ENCODE measurements around the gene SF3A1.
A peak's percentile ranks its signal among the peaks of the same experiment; 100 is the strongest.

Gene SF3A1

DNA sequence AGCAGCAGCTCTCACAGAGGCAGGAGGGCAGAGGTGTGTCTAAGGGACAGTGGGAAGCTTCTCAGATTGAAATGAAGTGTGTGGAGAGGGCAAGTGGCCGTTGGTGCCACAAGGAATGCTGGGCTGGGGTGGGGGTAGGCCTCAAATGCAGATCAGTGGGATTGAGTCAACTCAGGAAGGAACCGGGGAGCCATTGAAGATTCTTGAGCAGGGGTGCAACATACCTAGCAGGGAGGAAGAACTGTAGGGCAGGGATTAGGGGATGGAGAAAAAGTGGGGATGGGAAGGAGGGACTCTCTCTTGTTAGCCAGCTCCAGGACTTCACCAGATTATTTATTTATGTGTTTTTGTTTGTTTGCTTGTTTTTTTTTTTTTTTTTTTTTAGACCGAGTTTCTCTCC is 37.2 kb upstream of the SF3A1 start:
- TF ChIP-seq ZNF274 (IDR thresholded peaks at IDR 0.05; ENCODE audit: low read depth, low read length) = no peak

GRCh38 chr22:30393322-30393680 is 36.6 kb upstream of the SF3A1 start:
- no peak overlapping the region for H3K4me3 ChIP-seq (ENCODE audit: low read length)
- no peak for TF ChIP-seq ZNF274 (IDR thresholded peaks at IDR 0.05; ENCODE audit: low read depth, low read length)

More for the DNA sequence above, 37.2 kb upstream of the SF3A1 start:
- no peak overlapping the region for H3K4me3 ChIP-seq (ENCODE audit: low read length)

GRCh38 chr22:30392661-30393321 is 36.1 kb upstream of the SF3A1 start:
- no peak overlapping the region for H3K4me3 ChIP-seq (ENCODE audit: low read length)
- TF ChIP-seq ZNF274 (IDR thresholded peaks at IDR 0.05; ENCODE audit: low read depth, low read length) = no peak

DNA sequence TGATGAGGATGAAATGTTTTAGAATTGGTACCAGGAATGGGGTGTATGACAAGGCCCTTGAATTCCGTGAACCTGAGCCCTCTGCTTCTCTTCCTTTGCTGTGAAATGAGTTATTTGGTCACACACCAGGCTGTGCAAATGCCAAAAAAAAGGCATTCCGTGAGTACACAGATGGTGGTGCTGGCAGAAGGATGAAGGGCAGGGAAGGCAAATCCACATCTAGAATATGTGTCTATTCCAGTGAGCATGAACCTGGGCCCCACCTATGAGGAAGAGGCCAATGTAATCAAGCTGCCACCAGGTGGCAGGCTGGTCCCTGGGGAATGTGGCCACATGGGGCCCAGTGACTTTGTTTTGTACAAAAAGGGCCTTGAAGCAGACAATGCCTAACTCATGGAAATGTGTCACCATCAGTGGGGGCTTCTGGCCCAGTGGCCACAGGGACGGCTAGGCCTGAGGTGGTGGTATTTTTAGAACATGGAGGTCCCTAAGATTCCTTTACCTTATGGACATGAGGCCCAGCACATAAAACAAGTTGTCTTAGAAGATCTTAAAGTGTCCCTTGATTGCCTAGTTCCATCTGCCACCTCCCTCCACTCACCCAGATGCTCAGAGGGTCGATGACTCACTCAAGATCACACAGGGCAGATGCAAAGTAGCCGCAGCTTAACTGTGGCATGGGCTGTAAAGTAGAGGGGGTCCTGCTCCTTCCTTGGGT is 34.4 kb upstream of the SF3A1 start:
- TF ChIP-seq ZNF274 (IDR thresholded peaks at IDR 0.05; ENCODE audit: low read depth, low read length) = no peak
- no peak overlapping the region for H3K4me3 ChIP-seq (ENCODE audit: low read length)

DNA sequence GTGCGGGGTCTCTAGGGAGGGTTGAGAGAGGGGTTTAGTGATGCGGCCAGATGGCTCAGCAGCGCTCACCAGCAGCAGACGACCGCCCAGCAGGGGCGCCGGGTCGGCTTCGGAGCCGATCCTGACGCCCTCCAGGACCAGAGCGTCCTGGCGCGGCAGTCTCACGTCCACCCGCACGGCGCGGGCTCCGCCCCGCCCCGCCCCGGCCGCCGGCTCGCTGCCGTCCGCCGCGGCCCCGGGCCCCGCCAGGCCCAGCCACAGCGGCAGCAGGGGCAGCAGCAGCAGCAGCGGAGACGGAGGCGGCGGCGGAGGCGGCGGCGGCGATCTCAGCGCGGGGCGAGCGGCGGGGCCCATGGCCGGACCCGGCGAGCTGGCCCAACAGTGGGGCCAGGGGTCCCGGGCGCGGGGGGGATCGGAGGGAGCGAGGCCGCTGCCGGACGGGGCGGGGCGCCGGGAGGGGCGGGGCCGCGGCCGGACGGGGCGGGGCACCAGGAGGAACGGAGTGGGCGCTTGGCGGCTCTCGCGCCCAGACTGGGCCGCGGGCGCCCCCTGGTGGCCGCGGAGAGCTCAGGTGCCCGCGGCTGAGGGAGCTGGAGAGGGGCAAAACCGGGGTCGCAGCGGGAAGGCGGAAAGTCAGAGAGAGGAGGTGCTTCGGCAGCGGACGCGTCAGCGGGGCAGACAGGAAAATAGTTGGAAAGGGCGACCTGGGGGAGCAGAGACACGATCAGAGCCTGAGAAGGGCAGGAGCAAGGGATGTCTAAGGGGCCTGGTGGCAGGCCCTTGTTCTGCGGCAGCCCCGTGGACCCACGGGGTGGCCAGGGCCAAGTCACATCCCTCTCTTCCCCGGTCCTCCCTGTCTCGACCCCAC is 30.5 kb upstream of the SF3A1 start, which contains the start of gene RNF215:
RNF215 (minus strand) TSS at position 452 of the 868 bp plus-strand sequence; CDS start at position 354, 98 bp downstream.
- TF ChIP-seq ZNF274 (IDR thresholded peaks at IDR 0.05; ENCODE audit: low read depth, low read length) = no peak
- peak within 1 kb of the TSS; percentile 64 for H3K4me3 ChIP-seq (ENCODE audit: low read length)

DNA sequence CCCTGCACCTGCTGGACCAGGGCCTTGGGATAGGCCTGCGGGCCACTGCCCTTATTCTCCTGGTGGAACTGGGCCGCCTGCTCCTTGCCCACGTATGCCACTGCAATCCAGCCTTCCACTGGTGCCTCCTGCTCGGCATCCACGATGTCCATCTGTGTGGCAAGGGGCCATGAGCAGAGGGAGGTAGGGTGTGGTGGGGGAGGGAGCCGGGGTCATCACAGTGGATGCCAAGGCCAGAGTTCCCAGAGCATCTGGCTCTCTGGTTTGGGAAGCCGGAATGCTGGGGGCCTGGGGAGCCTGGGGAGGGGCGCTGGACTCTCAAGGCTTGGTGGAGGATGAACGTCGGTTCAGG is 29.9 kb upstream of the SF3A1 start:
- H3K4me3 ChIP-seq (ENCODE audit: low read length) = peak overlapping the region; percentile 64
- no peak for TF ChIP-seq ZNF274 (IDR thresholded peaks at IDR 0.05; ENCODE audit: low read depth, low read length)

DNA sequence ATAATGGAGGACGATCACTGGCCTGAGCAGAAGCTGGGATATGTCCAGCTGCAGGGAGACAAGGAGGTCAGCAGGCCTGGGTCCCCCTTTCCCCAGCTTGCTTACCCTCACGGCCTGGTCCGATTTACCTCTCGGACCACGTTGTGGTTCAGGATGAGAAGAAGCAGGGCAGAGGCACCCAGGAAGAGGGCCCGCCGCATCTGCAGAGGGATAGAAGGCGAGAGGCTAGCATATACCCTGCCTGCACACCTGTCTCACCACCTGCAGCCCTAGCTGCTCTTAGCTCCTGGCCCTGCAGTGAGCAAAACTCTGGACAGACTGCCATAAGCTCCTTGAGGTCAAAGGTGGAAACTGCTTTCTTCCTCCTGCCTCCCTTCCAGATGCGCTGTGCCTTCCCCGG is 29.2 kb upstream of the SF3A1 start:
- no peak for TF ChIP-seq ZNF274 (IDR thresholded peaks at IDR 0.05; ENCODE audit: low read depth, low read length)
- no peak overlapping the region for H3K4me3 ChIP-seq (ENCODE audit: low read length)

GRCh38 chr22:30383061-30383460 is 26.4 kb upstream of the SF3A1 start:
- no peak overlapping the region for H3K4me3 ChIP-seq (ENCODE audit: low read length)
- no peak for TF ChIP-seq ZNF274 (IDR thresholded peaks at IDR 0.05; ENCODE audit: low read depth, low read length)

DNA sequence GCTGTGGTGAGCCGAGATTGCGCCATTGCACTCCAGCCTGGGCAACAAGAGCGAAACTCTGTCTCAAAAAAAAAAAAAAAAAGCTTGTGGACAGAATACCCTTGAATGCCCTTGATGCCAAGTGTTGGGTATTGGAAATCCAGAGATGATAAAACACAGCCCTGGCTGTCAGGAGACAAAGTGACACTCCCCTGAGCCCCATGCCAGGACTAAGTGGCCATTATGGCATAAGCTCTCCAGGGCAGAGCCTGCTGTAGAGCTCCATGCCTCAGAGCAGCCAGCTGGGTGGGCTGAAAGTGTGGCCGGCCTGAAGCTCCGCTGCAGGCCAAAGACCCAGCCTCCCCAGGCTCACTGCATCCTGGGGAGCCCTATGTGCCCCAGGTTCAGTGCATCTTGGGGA is 25.6 kb upstream of the SF3A1 start:
- H3K4me3 ChIP-seq (ENCODE audit: low read length) = no peak overlapping the region
- no peak for TF ChIP-seq ZNF274 (IDR thresholded peaks at IDR 0.05; ENCODE audit: low read depth, low read length)

- no peak overlapping the region for H3K4me3 ChIP-seq (ENCODE audit: low read length)
- no peak for TF ChIP-seq ZNF274 (IDR thresholded peaks at IDR 0.05; ENCODE audit: low read depth, low read length)
These were observed 24.6 kb upstream of the SF3A1 start for GRCh38 chr22:30381264-30381663.

DNA sequence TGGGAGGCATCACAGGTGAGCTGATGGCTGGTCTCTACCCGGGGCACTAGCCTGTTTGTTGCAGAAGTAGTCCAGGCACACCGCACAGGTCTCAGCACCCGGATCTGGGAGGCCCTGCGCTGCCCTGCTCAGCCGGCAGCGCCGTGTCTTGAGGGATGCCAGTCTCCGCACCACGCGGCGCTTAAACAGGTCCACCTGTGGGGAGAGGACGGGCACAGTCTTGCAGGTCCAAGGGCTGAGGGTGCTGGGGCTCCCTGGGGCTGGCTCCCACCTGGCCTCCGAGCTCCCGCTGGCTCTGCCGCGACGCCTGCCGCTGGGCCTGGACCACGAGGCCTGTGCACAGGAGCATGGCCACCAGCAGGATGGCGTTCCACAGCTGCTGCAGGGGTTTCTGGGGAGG is 23.3 kb upstream of the SF3A1 start:
- no peak overlapping the region for H3K4me3 ChIP-seq (ENCODE audit: low read length)
- no peak for TF ChIP-seq ZNF274 (IDR thresholded peaks at IDR 0.05; ENCODE audit: low read depth, low read length)

DNA sequence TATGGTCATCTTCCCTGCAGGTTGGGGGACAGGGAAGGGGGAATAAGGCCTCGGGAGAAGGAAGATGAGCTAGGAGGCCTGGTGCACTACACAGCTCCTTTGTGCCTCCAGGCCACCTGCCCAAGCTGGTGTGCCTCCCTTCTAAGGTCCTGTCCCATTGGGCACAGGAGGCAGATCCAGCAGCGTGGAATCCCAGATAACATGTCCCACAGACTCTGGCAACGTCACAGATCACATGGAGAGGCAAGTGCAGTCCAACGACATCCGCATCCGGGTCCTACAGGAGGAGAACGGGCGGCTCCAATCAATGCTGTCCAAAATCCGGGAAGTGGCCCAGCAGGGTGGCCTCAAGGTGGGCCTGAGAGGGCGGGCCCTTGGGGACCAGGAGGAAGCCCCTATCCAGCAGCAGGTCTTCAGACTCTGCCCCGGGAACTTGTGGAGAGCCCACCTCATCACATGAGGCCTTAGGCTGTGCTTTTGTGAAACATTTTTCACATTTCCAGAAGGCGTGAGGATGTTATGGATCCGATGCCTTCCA is 18.7 kb upstream of the SF3A1 start:
- no peak for TF ChIP-seq ZNF274 (IDR thresholded peaks at IDR 0.05; ENCODE audit: low read depth, low read length)
- H3K4me3 ChIP-seq (ENCODE audit: low read length) = no peak overlapping the region

- TF ChIP-seq ZNF274 (IDR thresholded peaks at IDR 0.05; ENCODE audit: low read depth, low read length) = no peak
- H3K4me3 ChIP-seq (ENCODE audit: low read length) = no peak overlapping the region
These were observed 16.9 kb upstream of the SF3A1 start for GRCh38 chr22:30373331-30374325.

Data from GM08714 (cell line).